ENCODE data around the gene TNFRSF21. TPM values are rescaled to one million over a fixed set of nuclear protein-coding genes. Genes with fewer than 3 reads are reported as not detected.

The TNFRSF21 gene
- total RNA-seq, 2 experiments from 2014 or later = 0.16 to 0.23 TPM

DNA sequence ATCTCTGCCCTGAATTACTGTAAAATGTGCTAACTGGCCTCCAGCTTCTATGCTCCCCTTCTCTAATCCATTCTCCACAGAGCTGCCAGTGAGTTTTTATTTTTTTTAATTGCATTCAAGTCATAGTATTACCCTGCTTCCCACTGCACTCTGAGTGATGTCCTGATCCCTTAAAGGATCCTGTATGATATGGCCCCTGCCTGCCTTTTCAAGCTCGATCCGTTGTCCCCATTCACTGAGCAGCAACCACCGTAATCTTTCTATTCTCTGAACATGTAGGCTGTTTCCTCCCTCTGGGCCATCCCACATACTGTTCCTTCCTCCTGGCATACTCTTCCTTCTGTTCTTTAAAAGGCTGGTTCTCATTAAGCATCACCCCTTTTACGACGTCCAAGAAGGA lies 9.3 kb downstream of the TNFRSF21 start:
- Mint-ChIP-seq H3K27me3 (ENCODE audit: low read depth) (peaks cover 19% of the 10 kb centered on the region), H3K9me3 (ENCODE audit: insufficient read depth) (no peaks in the 10 kb centered on the region), H3K27ac (no peak overlapping the region), H3K4me3 (no peak overlapping the region), H3K36me3 (ENCODE audit: low read depth) (no peaks in the 10 kb centered on the region), H3K4me1 (ENCODE audit: low read depth) (no peaks in the 10 kb centered on the region)
- POLR2A ChIA-PET = no interaction called here
- DNase-seq = no peak
- CTCF ChIA-PET = no interaction called here
- no peak for ATAC-seq

DNA sequence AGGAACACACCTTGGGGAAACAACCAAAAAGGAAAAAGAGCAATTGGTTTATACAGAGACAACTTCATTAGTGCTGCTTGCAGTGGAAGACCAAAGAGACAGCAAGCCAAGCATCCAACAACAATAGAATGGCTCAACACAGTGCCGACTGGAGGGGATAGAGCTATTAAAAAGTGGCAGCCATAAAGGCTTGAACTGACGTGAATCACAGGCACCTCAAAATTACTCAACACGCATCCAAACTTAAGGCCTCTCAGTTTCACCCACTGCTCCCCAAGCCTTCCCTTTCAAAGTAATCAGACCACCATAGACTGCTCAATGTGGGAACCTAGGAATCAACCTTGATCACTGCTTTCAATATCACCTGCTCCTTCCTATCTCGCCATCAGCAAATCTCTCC lies 9.7 kb downstream of the TNFRSF21 start:
- Mint-ChIP-seq H3K9me3 (ENCODE audit: insufficient read depth) (no peaks in the 10 kb centered on the region), H3K4me3 (no peak overlapping the region), H3K27me3 (ENCODE audit: low read depth) (peaks cover 19% of the 10 kb centered on the region), H3K36me3 (ENCODE audit: low read depth) (no peaks in the 10 kb centered on the region), H3K4me1 (ENCODE audit: low read depth) (no peaks in the 10 kb centered on the region), H3K27ac (no peak overlapping the region)
- ChIA-PET CTCF (no interaction called here), POLR2A (no interaction called here)
- DNase-seq = no peak
- no peak for ATAC-seq

DNA sequence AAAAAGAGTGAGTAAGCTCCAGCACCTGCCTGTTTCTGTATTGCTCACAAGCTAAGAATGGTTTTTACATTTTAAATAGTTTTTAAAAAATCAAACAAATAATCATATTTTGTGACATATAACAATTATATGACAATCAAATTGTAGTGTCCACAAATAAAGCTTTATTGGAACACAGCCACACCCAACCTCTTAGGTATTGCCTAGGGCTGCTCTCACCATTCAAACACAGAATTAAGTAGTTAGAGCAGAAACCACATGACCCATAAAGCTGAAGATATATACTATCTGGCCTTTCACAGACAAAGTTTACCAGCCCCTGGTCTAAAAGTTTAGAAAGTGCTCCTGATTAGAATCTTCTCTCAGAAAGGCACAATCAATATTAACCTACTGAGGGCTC lies 11.2 kb downstream of the TNFRSF21 start:
- H3K36me3 Mint-ChIP-seq (ENCODE audit: low read depth) = no peaks in the 10 kb centered on the region
- H3K4me3 Mint-ChIP-seq = no peak overlapping the region
- no peak overlapping the region for H3K27ac Mint-ChIP-seq
- H3K27me3 Mint-ChIP-seq (ENCODE audit: low read depth) = peaks cover 18% of the 10 kb centered on the region
- DNase-seq (no peak), ATAC-seq (no peak)
- POLR2A ChIA-PET = interaction anchor here (0.6 kb wide), 1 partner anchor 187 kb away, joined by 3 read pairs; no protein-coding TSS in a partner anchor
- no peaks in the 10 kb centered on the region for H3K9me3 Mint-ChIP-seq (ENCODE audit: insufficient read depth)
- no peaks in the 10 kb centered on the region for H3K4me1 Mint-ChIP-seq (ENCODE audit: low read depth)
- CTCF ChIA-PET = no interaction called here

DNA sequence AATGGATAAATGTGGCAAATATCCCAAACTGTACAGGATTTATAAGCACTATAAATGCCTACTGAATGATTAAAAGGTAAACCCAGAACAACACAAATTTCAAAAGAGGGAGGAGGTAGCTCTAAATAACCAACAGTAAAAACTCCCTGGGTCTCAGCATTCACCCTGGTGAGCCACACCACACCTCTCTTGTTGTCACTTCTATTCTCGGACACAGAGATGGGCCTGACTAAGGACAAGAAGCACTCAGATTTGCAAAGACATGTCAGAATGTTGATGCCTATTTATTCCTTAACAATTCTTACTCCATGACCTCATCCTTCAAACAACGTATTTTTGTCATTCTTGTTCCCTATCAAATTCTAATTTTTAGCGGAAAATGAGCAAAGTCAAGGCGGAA lies 14.7 kb downstream of the TNFRSF21 start:
- no peak for DNase-seq
- ChIA-PET POLR2A (no interaction called here), CTCF (no interaction called here)
- Mint-ChIP-seq H3K4me3 (no peak overlapping the region), H3K36me3 (ENCODE audit: low read depth) (no peaks in the 10 kb centered on the region), H3K9me3 (ENCODE audit: insufficient read depth) (peaks cover 3% of the 10 kb centered on the region), H3K27ac (no peak overlapping the region), H3K4me1 (ENCODE audit: low read depth) (no peaks in the 10 kb centered on the region), H3K27me3 (ENCODE audit: low read depth) (peaks cover 2% of the 10 kb centered on the region)
- ATAC-seq = no peak

DNA sequence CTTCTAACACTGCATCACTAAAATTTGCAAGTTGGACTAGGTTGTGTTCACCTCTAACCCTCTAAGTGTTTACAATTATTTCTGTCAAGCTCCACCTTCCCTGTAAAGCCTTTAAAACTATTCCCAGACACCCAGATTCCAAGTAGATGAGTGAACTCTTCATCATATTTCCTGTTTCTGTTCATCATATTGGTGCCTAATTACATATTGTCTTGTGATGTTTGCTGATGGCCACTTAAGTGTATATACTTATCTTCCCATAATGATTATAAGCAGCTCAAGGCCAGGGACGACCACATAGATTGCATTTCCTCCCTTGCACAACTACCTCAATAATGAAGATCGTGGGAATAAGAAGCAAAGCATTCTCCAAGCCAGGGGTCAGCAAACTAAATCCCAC lies 16.8 kb downstream of the TNFRSF21 start:
- H3K36me3 Mint-ChIP-seq (ENCODE audit: low read depth) = no peaks in the 10 kb centered on the region
- H3K9me3 Mint-ChIP-seq (ENCODE audit: insufficient read depth) = peaks cover 3% of the 10 kb centered on the region
- H3K4me1 Mint-ChIP-seq (ENCODE audit: low read depth) = no peaks in the 10 kb centered on the region
- no peak overlapping the region for H3K4me3 Mint-ChIP-seq
- no peak overlapping the region for H3K27ac Mint-ChIP-seq
- ChIA-PET CTCF (no interaction called here), POLR2A (no interaction called here)
- ATAC-seq = no peak
- DNase-seq = no peak
- no peaks in the 10 kb centered on the region for H3K27me3 Mint-ChIP-seq (ENCODE audit: low read depth)

DNA sequence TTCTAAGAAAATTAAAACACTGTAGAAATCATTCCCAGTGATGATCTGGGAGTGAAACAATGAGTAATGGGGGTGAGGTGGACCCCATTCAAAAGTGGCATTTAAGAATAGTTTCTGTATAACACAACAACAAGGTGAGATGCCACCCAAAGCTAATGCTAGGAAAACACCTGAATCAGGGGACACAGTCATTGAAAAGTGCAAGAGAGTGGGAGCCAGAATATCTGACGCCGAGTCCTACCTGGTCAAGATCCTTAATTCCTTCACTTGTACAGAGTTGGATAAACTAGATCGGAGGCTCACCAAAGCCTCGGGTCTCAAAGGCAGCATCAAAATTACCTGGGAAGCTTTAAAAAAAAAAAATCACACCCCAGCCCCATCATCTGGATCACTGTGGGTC lies 17.7 kb downstream of the TNFRSF21 start:
- POLR2A ChIA-PET = no interaction called here
- DNase-seq (no peak), ATAC-seq (no peak)
- H3K27me3 Mint-ChIP-seq (ENCODE audit: low read depth) = no peaks in the 10 kb centered on the region
- no peaks in the 10 kb centered on the region for H3K36me3 Mint-ChIP-seq (ENCODE audit: low read depth)
- CTCF ChIA-PET = no interaction called here
- peaks cover 3% of the 10 kb centered on the region for H3K9me3 Mint-ChIP-seq (ENCODE audit: insufficient read depth)
- no peaks in the 10 kb centered on the region for H3K4me1 Mint-ChIP-seq (ENCODE audit: low read depth)
- H3K27ac Mint-ChIP-seq = no peak overlapping the region
- H3K4me3 Mint-ChIP-seq = no peak overlapping the region

DNA sequence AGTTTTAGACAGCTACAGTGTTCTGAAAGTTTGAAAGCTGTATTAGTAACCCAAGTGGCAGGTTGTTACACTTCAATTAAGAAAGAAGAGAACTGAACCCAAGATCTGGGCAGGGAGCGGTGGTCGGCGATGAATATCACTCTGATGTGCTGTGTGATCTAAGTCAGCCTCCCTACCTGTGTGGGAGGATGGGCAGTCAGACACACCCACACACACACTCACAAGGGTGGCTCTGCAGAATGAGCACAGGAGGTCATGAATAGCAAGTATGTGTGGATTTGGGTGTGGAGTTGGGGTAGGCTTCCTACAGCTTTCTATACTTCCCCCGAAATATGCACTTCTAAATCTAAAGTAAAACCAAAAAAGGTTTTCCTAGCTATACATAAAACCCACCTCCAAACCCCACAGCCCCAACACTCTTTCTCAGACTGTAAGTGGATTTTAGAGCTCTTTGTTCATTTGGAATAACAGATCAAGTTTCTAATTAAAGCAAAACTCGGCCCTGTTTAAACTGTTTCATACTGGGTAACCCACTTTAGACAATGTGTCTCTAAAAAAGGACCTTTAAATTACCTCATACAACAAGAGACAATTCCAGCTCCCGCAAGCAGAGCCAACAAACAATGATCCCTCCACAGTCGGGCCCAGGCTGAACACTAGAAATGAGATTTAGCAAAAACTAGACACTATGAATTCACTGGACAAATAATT lies 19.4 kb downstream of the TNFRSF21 start:
- Mint-ChIP-seq H3K36me3 (ENCODE audit: low read depth) (no peaks in the 10 kb centered on the region), H3K4me1 (ENCODE audit: low read depth) (no peaks in the 10 kb centered on the region), H3K27ac (no peak overlapping the region), H3K4me3 (no peak overlapping the region), H3K27me3 (ENCODE audit: low read depth) (no peaks in the 10 kb centered on the region), H3K9me3 (ENCODE audit: insufficient read depth) (peaks cover 3% of the 10 kb centered on the region)
- ChIA-PET CTCF (no interaction called here), POLR2A (no interaction called here)
- DNase-seq (no peak), ATAC-seq (no peak)

DNA sequence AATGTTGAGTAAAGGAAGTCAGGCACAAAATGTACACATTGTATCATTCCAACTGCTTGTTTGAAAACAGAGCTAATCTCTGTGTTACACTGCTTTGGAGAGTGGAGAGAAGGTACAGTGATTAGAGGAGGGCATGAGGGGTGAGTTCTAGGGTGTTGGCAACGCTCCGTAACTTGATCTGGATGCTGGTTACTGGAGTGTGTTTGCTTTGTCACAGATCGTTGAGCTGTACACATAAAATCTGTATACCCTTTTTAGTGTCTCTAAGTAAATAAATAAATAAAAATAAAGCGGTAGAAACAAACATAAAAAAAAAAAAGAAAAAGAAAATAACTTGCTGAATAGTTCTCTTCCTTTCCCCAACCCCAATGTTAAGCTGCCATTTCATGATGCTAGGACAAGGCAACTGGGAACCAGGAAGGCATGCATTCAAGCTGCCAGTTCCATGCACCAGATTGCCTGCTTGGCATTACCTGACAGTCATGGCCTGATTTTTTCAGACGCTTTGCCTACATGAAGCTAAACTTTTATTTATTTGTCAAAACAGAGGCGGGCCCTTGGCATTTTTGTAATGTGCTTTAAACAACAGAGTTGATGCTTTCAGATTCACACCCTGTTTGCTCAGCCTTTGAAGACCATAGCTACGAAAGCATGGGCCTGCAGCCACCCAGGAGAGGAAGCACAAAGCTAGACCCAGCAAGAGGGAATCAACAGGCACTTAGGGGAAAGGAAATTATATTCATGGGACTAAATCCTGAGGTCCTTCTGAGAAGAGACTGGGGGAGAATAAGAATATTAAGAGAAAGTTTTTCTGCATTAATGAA lies 21.2 kb downstream of the TNFRSF21 start:
- no peaks in the 10 kb centered on the region for H3K27me3 Mint-ChIP-seq (ENCODE audit: low read depth)
- DNase-seq = no peak
- H3K36me3 Mint-ChIP-seq (ENCODE audit: low read depth) = no peaks in the 10 kb centered on the region
- ChIA-PET CTCF (no interaction called here), POLR2A (no interaction called here)
- H3K4me1 Mint-ChIP-seq (ENCODE audit: low read depth) = no peaks in the 10 kb centered on the region
- no peak for ATAC-seq
- no peak overlapping the region for H3K4me3 Mint-ChIP-seq
- H3K27ac Mint-ChIP-seq = no peak overlapping the region
- peaks cover 3% of the 10 kb centered on the region for H3K9me3 Mint-ChIP-seq (ENCODE audit: insufficient read depth)

DNA sequence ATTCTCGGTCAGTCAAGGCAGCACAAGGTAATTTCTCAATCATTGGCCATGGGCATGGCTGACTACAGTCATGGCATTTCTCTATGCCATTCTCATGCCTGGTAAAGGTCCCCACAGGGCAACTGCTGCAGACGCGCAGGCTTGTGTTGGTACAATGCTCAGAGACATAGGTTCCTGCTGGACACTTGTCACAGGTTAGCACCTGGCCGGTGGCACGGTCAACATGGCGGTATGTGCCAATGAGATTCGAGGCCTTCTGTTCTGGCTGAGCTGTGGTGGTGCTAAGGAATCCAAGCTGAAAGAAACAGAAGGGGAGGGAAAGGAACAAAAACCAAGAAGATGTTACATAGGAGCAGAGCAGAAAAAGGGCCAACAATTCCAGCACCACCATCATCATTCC lies 23.4 kb downstream of the TNFRSF21 start:
- Mint-ChIP-seq H3K9me3 (ENCODE audit: insufficient read depth) (peaks cover 3% of the 10 kb centered on the region), H3K4me1 (ENCODE audit: low read depth) (no peaks in the 10 kb centered on the region), H3K27ac (no peak overlapping the region), H3K4me3 (no peak overlapping the region), H3K27me3 (ENCODE audit: low read depth) (no peaks in the 10 kb centered on the region), H3K36me3 (ENCODE audit: low read depth) (no peaks in the 10 kb centered on the region)
- DNase-seq (no peak), ATAC-seq (no peak)
- ChIA-PET POLR2A (no interaction called here), CTCF (no interaction called here)

DNA sequence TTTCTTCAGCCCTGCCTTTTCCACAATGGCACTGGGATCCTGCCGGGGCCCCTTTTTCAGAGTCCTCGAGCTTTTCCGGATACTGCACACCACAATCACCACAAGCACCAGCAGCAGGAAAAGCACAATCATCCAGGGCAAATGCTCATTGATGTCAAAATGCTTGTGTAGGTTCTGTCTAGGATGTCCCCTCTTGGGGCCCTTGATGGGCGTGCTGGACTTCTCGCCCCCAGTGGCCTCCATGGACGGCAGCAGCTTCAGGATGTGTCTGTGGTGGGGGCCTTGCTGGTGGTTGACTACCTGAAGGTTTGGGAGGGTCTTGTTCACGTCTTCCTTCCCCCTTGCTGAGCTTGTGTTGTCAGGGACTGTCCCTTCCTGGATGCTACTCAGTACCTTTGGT lies 25.7 kb downstream of the TNFRSF21 start:
- no peaks in the 10 kb centered on the region for H3K9me3 Mint-ChIP-seq (ENCODE audit: insufficient read depth)
- ATAC-seq = no peak
- H3K36me3 Mint-ChIP-seq (ENCODE audit: low read depth) = no peaks in the 10 kb centered on the region
- H3K27ac Mint-ChIP-seq = no peak overlapping the region
- no peaks in the 10 kb centered on the region for H3K27me3 Mint-ChIP-seq (ENCODE audit: low read depth)
- DNase-seq = no peak
- CTCF ChIA-PET = no interaction called here
- no peak overlapping the region for H3K4me3 Mint-ChIP-seq
- H3K4me1 Mint-ChIP-seq (ENCODE audit: low read depth) = no peaks in the 10 kb centered on the region
- POLR2A ChIA-PET = no interaction called here

DNA sequence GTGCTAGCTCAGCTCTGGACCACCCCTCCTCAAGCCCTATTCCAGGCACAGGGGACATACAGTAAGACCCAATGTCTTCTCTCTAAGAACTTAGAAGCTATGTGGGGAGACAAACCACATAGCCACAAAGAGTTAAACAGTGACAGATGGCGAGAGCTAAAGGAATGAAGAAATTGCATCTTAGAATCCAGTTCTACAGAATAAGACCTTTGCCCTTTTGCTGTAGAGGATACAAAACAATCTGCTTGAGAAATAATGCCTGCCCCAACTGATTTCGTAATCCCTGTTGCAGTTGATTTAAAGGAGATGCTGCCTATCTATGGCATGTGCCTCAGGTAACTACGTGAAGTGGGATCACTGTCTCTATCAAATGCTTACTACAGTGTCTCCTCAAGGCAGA lies 31.2 kb downstream of the TNFRSF21 start:
- Mint-ChIP-seq H3K4me1 (ENCODE audit: low read depth) (no peaks in the 10 kb centered on the region), H3K27me3 (ENCODE audit: low read depth) (no peaks in the 10 kb centered on the region), H3K9me3 (ENCODE audit: insufficient read depth) (no peaks in the 10 kb centered on the region), H3K4me3 (no peak overlapping the region), H3K27ac (no peak overlapping the region), H3K36me3 (ENCODE audit: low read depth) (no peaks in the 10 kb centered on the region)
- ATAC-seq (no peak), DNase-seq (no peak)
- ChIA-PET CTCF (no interaction called here), POLR2A (no interaction called here)

DNA sequence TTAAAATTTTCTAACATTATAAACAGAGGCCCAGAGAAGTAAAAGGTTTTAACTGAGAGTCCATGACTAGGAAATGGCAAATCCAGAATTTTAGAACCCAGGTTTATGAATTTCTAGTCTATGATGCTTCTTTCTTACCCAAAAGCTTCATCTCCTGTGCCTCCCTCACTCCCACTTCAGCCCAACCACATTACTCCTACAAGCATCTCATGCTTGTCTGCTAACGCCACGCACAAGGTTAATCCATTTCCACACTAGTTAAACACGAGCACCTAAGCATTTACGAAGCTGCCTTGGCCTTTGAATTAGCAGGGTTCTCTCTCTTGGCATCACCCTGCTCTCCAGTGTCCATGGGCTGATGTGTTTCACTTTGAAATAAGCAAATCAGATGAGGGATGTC lies 32.0 kb downstream of the TNFRSF21 start:
- no peak for ATAC-seq
- no peaks in the 10 kb centered on the region for H3K4me1 Mint-ChIP-seq (ENCODE audit: low read depth)
- ChIA-PET POLR2A (no interaction called here), CTCF (no interaction called here)
- H3K27ac Mint-ChIP-seq = no peak overlapping the region
- DNase-seq = no peak
- no peaks in the 10 kb centered on the region for H3K36me3 Mint-ChIP-seq (ENCODE audit: low read depth)
- no peaks in the 10 kb centered on the region for H3K27me3 Mint-ChIP-seq (ENCODE audit: low read depth)
- H3K4me3 Mint-ChIP-seq = no peak overlapping the region
- no peaks in the 10 kb centered on the region for H3K9me3 Mint-ChIP-seq (ENCODE audit: insufficient read depth)

DNA sequence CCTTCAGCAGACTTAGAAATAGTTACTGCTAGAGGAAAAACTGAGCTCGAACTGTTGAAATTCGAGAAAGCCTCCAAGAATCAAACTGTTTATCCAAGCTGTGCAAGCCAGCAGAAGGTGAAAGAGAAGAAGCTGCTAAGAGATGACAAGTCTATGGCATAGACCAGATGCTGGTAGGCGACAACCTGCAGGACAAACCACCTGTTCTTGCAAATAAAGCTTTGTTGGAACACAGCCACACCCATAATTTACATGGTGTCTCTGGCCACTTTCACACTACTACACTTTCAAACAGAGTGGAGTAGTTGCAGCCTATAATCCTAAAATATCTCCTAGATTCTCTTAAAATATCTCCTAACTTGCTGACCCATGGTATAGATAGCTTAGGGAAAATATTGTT lies 33.3 kb downstream of the TNFRSF21 start:
- H3K4me1 Mint-ChIP-seq (ENCODE audit: low read depth) = no peaks in the 10 kb centered on the region
- H3K4me3 Mint-ChIP-seq = no peak overlapping the region
- no peaks in the 10 kb centered on the region for H3K27me3 Mint-ChIP-seq (ENCODE audit: low read depth)
- POLR2A ChIA-PET = interaction anchor here (0.6 kb wide), 1 partner anchor 33 kb away, joined by 3 read pairs; no protein-coding TSS in a partner anchor
- CTCF ChIA-PET = no interaction called here
- H3K27ac Mint-ChIP-seq = no peak overlapping the region
- H3K36me3 Mint-ChIP-seq (ENCODE audit: low read depth) = no peaks in the 10 kb centered on the region
- ATAC-seq (no peak), DNase-seq (no peak)
- H3K9me3 Mint-ChIP-seq (ENCODE audit: insufficient read depth) = no peaks in the 10 kb centered on the region

All from activated CD8-positive, alpha-beta T cell treated with anti-CD3 and anti-CD28 coated beads, Interleukin-2, amount 10 ng/mL, durations not matched to agents 7 days and 5 days (primary cell).